Right lobe of liver (tissue), 6 donors: ENCODE results near the gene SUSD2. TPM values are rescaled to one million over a fixed set of nuclear protein-coding genes. Genes with fewer than 3 reads are reported as not detected.
A peak's percentile ranks its signal among the peaks of the same experiment; 100 is the strongest.

ENCODE experiments used
- ATAC-seq, 4 donors: fragments of 200-7000 bp; cut with Tn5 transposase; one replicate each; pipeline ENCODE4 v1.9.1; 2020; ENCODE audit warnings: mild to moderate bottlenecking in 4 of 4, moderate library complexity in 4 of 4
- DNase-seq, 3 donors: peaks; one replicate each; pipeline ENCODE4 v3.0.0-alpha.2; 2020
- H3K27ac ChIP-seq, 3 donors: fragments of 200-600 bp; one replicate each; pipeline ENCODE4 v1.8.0; 2022
- H3K27me3 ChIP-seq, 2 donors: fragments of 200-600 bp; one replicate each; pipeline ENCODE4 v1.8.0; 2022
- H3K36me3 ChIP-seq, 4 donors: fragments of 200-600 bp; sonication (generic) in 1 of 4; one replicate each; pipeline versions ENCODE4 v1.5.1 to v1.8.0; 2017 to 2022; ENCODE audit warnings: control low read depth in 1 of 4
- H3K4me1 ChIP-seq, 4 donors: fragments of 200-600 bp; sonication (generic) in 1 of 4; one replicate each; pipeline versions ENCODE4 v1.5.1 to v1.8.0; 2017 to 2022; ENCODE audit warnings: control low read depth in 1 of 4
- H3K4me3 ChIP-seq, 3 donors: fragments of 200-600 bp; one replicate each; pipeline ENCODE4 v1.8.0; 2022
- H3K9me3 ChIP-seq, 4 donors: fragments of 200-600 bp; sonication (generic) in 1 of 4; one replicate each; pipeline versions ENCODE4 v1.5.1 to v1.8.0; 2017 to 2022; ENCODE audit warnings: control low read depth in 1 of 4
- POLR2A ChIP-seq: fragments of 450-650 bp; IDR thresholded peaks from one replicate; pipeline ENCODE4 v1.6.1; 2017; ENCODE audit warnings: antibody characterized with exemption, mild to moderate bottlenecking
- WGBS: methylation state at CpG from one replicate; pipeline ENCODE4 v1.1.6; 2018; ENCODE audit warnings: low coverage, low lambda C conversion rate; ENCODE audit not compliant: insufficient coverage; ENCODE audit errors: missing lambda C conversion rate; 5-methylcytosine and 5-hydroxymethylcytosine counted together
- intact Hi-C, 2 donors: fragments of 100-400 bp; cut with DNase I; formaldehyde crosslinking; loops; one replicate each; pipeline versions ENCODE4 v1.11.2 to v1.14.1; 2022
- total RNA-seq, 6 experiments: library from RNA; depleted of rRNA in 2 of 6; stranded (reverse); fragments of >200 nt in 2 of 6; fragmentation: NEBNext Ultra II Directional in 3 of 6; extraction: Animal tissue kit (Norgen Biotek cat#: 25700) in 3 of 6; gene quantifications; one replicate each; pipeline versions ENCODE4 v1.1.0 to v1.2.4, GENCODE V29; 2016 to 2023
- TF ChIP-seq, protein P1 (sequence below), 4 donors: fragments of 200-600 bp in 3 of 4; fragments of 450-650 bp in 1 of 4; IDR thresholded peaks; one replicate each; pipeline versions ENCODE4 v1.5.1 to v1.8.0; 2016 to 2022; ENCODE audit warnings: antibody characterized with exemption in 4 of 4, mild to moderate bottlenecking in 2 of 4
- donor health status: DM: no; HTN: yes; CAD: no.
- donor health status: DM: no; HTN: no; CAD: no.
- donor health status: DM: no; HTN: no; CAD: no.
- donor health status: DM: no; HTN: yes; CAD: no.
- donor health status: DM: no; HTN: yes; CAD: no.

SUSD2 gene
- total RNA-seq, 6 experiments from 2014 or later, result 0.61 to 6.8 (median 2.0) TPM

DNA sequence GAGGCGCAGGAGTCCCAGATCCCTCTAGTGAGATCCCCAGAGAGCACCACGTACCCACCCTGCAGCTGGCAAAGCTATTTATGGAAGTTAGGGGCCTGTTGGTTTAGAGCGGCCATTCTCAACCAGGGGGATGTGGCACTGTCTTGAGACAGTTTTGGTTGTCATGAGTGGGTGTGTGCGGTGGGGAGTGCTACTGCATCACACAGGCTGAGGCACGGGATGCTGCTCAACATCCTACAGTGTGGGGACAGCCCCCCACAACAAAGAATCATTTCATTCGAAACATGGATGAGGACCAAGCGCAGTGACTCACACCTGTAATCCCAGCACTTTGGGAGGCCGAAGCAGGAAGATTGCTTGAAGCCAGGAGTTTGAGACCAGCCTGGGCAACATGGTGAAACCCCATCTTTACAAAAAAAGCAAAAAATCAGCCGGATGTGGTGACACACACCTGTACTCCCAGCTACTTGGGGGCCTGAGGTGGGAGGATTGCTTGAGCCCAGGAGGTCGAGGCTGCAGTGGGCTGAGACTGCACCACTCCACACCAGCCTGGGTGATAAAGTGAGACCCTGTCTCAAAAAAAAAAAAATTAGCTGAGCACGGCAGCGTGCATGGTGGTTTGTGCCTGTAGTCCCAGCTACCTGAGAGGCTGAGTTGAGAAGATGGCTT lies 35.4 kb downstream of the SUSD2 start:
- peak in 1 of 3 donors; percentile 11 for DNase-seq
- Histone ChIP-seq H3K27me3 (no peaks in the 10 kb centered on the region), H3K4me1 (no peaks in the 10 kb centered on the region), H3K4me3 (no peak overlapping the region), H3K27ac (no peak overlapping the region), H3K36me3 (no peaks in the 10 kb centered on the region), H3K9me3 (no peaks in the 10 kb centered on the region)
- 89% methylated on average over 4 of the region's 12 CpGs for WGBS
- intact Hi-C loops, result no loop called here
- TF ChIP-seq, protein P1, sequence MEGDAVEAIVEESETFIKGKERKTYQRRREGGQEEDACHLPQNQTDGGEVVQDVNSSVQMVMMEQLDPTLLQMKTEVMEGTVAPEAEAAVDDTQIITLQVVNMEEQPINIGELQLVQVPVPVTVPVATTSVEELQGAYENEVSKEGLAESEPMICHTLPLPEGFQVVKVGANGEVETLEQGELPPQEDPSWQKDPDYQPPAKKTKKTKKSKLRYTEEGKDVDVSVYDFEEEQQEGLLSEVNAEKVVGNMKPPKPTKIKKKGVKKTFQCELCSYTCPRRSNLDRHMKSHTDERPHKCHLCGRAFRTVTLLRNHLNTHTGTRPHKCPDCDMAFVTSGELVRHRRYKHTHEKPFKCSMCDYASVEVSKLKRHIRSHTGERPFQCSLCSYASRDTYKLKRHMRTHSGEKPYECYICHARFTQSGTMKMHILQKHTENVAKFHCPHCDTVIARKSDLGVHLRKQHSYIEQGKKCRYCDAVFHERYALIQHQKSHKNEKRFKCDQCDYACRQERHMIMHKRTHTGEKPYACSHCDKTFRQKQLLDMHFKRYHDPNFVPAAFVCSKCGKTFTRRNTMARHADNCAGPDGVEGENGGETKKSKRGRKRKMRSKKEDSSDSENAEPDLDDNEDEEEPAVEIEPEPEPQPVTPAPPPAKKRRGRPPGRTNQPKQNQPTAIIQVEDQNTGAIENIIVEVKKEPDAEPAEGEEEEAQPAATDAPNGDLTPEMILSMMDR (IDR thresholded peaks at IDR 0.05), result no peak
- no peak for TF ChIP-seq POLR2A
- ATAC-seq, result no peak

DNA sequence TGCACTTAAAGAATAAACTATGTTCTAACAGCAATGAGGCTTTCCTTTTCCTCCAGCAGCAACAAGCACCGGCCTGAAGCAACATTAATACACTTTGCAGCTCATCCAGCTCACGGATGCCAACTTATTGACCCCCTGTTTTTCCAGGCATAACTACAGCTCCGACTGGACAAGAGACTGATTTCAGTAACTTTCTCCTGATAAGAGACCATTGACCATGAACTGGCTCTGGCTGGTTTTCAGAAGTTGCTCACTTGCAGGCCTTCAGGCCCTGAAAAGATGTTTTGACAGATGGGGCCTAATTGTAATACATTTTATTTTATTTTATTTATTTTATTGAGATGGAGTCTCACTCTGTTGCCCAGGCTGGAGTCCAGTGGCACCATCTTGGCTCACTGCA lies 36.1 kb downstream of the SUSD2 start:
- ATAC-seq (no peak), DNase-seq (no peak)
- Histone ChIP-seq H3K9me3 (no peaks in the 10 kb centered on the region), H3K27ac (no peak overlapping the region), H3K36me3 (no peaks in the 10 kb centered on the region), H3K4me3 (no peak overlapping the region), H3K27me3 (no peaks in the 10 kb centered on the region), H3K4me1 (no peaks in the 10 kb centered on the region)
- TF ChIP-seq, protein P1 (IDR thresholded peaks at IDR 0.05), result no peak
- no peak for TF ChIP-seq POLR2A
- 40% methylated on average over 1 of the region's 3 CpGs for WGBS
- intact Hi-C loops, result no loop called here

DNA sequence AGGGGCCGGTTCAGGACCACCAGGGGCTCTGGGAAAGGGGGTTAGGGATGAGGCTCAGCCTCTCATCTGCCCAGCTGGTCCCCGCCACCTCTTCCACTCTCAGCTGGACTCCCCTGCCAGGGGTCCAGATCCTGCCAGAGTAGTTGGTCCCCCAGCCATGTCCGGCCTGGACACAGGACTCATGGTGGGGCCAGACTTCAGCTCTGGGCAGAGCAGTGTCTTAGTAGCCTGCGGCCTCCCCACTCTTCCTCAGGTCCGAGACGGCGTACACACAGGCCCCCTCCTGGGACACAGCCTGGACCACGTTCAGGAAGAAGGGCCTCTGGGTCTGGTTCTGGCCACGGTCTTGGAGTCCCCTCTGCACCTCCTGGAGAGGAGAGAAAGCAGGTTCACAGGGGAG lies 38.5 kb downstream of the SUSD2 start:
- peak in 1 of 4 donors; percentile 16 for ATAC-seq
- no CpG with 5 or more reads among the region's 9 CpGs for WGBS

DNA sequence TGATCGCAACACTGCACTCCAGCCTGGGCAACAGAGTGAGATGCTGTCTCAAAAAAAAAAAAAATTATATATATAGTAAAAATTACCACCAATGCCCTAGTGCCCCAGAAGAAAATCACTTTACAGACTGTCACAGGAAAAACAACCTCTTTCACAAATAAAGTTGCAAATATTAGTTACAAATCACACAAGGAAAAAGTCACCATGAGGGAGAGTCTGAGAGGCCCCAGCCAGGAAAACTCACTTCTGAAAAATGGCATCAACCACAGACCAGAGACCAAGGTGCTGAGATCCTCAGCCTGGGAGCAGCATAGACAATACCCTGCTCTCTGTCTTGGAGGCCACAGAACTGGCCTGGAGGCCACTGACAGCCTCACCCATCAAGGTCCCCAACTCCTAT lies 43.2 kb downstream of the SUSD2 start:
- Histone ChIP-seq H3K9me3 (no peaks in the 10 kb centered on the region), H3K27me3 (no peaks in the 10 kb centered on the region), H3K4me3 (no peak overlapping the region), H3K36me3 (no peaks in the 10 kb centered on the region), H3K4me1 (no peaks in the 10 kb centered on the region), H3K27ac (no peak overlapping the region)
- ATAC-seq, result no peak
- intact Hi-C loops, result no loop called here
- no peak for DNase-seq
- TF ChIP-seq, protein P1 (IDR thresholded peaks at IDR 0.05), result no peak
- TF ChIP-seq POLR2A, result no peak
- WGBS, result 91% methylated on average over 1 of the region's 1 CpG

More for the DNA sequence above, 38.5 kb downstream of the SUSD2 start:
- intact Hi-C loops, result no loop called here
- Histone ChIP-seq H3K4me1 (no peaks in the 10 kb centered on the region), H3K9me3 (no peaks in the 10 kb centered on the region), H3K36me3 (no peaks in the 10 kb centered on the region), H3K4me3 (no peak overlapping the region), H3K27ac (no peak overlapping the region), H3K27me3 (no peaks in the 10 kb centered on the region)
- DNase-seq, result no peak
- TF ChIP-seq POLR2A, result no peak
- TF ChIP-seq, protein P1 (IDR thresholded peaks at IDR 0.05), result no peak
